Epidermal melanocyte (primary cell): Measurements from ENCODE around the gene C10orf90.
"Not testable (repeated sequence)": the region's sequence is repeated elsewhere in the genome, so short reads cannot be mapped to it uniquely, and the experiment has no call there.

Source experiments
- DNase-seq: peaks from one replicate; pipeline ENCODE4 v3.0.0; 2011; ENCODE audit warnings: low spot score; ENCODE audit not compliant: insufficient read length

C10orf90 gene

DNA sequence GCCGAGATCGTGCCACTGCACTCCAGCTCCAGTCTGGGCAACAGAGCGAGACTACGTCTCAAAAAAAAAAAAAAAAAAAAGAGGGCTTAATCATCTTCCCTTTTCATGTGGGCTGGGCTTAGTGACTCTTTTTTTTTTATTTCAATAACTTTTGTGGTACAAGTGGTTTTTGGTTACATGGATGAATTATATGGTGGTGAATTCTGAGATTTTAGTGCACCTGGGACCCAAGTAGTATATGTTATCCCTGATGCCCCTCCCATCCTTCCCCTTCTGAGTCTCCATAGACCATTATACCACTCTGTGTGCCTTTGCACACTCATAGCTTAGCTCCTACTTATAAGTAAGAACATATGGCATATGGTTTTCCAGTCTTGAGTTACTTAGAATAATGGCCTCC lies 277.4 kb downstream of the C10orf90 start:
- DNase-seq: no peak

DNA sequence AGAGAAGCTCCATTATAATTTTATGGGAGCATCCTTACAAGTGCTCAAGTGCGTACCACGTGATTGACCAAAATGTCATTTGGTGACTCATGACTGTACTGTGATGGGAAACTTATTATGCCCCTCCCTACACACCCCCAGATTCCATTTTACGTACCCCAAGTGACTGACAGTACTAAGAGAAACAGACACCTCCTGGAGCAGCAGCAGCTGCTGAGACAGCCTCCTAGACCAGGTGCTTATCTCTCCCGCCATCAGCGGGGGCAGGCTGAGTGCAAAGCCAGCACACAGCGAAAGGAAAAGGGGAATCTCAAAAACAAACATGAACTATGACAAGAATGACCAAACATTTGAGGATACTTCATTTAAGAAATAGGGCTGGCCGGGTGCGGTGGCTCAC lies 278.0 kb downstream of the C10orf90 start:
- DNase-seq: no peak

DNA sequence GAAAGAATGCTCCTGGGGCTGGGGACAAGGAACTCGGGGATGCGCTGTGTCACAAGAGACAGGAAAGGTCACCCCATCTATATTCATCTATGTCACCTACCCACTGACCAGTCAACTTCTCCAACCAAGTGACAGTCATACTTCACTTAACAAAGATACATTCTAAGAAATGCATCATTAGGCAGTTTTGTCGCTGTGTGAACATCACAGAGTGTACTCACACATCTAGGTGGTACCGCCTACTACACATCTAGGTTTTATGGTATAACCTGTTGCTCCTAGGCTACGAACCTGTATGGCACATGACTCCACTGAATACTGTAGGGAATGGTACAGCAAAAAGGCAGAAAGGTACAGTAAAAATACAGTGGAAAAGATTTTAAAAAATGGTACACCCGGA lies 278.4 kb downstream of the C10orf90 start:
- DNase-seq: no peak

DNA sequence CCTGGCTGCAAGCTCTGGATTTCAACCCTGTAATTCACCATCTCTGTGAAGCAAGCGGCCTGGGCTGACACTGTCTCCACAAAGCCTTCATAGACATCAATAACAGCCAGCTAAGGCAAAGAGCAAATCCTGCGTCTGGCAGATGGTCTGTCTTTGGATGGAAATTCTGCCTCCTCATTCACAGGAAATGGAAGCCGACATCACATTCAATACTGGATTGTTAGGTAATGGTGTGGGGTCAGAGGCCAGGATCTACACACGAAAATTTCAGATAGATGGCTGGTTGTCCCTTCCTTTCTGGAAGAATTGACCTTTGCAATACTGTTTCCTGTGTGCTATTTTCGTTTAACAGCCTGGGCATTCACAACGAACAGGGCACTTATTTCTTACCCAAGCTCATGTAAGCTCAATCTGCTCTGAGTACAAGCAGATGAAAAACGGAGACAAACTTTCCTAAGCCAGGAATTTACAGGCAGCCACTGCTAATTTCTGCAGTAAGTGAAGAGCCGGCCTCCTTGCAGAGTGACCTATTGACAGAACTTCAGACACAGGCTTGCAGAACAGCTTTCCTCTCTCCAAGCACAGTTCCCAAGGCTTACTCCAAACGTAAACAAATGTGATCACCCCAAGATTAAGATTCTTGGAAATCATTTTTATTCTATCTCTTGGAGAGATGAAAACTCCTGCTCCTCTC lies 279.2 kb downstream of the C10orf90 start:
- no peak for DNase-seq

DNA sequence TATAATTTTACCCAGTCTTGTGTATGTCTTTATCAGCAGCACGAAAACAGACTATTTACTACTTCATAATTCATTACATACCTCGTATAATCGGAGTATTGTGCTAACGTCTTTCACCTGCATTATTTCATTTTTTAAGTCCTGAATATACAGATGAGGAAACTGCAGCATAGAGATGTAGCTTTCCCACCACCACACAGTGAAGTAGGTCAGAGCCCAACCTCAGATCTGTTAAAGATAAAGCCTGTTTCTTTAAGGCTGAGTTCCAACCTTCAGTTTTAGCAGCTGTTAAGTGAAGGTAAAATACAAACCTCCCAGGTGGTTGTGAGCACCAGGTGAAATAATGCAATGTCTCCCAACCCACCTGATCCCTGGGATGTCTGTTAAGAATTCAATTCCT lies 280.2 kb downstream of the C10orf90 start:
- DNase-seq: no peak

DNA sequence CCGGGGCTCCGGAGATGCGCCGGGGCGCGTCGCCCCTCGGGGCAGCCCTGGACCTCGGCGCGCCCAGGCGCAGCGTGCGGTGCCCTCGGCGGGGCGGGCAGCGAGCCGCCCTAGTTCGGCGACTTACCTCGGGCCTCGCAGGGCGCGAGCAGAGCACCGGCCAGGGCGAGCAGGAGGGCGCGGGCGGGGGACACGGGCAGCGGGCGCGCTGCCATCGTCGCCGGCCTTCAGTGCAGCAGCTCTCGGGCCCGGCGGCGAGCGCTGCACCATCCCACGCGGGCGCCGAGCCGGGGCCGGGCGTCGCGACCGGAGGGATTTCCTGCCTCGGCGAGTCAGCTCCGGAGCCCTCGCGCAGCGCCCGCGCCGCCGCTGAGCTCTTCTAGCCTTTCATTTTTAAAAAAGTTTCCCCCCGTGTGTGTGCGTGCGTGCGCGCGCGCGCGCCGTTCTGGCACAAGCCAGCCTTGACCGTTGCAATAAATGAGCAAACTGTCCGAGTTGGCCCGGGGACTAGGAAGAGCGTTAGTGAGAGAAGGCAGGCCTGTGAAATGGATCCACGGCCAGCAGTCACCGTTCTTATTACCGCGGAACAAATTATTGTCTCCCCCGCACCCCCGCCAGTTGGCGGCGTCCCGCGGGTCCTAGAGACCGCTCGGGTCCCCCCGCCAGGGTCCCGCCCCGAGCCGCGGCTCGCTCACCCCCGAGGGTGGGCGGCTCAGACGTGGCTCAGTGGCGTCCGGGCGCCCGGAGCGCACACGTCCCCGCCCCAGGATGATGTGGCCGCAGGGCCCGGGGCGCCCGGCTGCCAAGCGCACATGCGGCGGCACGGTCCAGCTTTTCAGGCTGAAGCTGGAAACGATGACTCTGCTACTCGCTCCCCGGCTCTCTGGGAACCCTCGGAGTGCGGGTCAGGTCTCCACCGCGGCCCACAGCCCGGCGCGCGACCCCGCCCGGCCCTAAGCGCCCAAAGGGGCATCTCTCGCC lies 282.3 kb downstream of the C10orf90 start, which contains the start of gene ADAM12:
Gene ADAM12 (minus strand): TSS at position 547 of the 981 bp plus-strand sequence. CDS start 332 bp downstream, at position 215.
- no peak for DNase-seq

DNA sequence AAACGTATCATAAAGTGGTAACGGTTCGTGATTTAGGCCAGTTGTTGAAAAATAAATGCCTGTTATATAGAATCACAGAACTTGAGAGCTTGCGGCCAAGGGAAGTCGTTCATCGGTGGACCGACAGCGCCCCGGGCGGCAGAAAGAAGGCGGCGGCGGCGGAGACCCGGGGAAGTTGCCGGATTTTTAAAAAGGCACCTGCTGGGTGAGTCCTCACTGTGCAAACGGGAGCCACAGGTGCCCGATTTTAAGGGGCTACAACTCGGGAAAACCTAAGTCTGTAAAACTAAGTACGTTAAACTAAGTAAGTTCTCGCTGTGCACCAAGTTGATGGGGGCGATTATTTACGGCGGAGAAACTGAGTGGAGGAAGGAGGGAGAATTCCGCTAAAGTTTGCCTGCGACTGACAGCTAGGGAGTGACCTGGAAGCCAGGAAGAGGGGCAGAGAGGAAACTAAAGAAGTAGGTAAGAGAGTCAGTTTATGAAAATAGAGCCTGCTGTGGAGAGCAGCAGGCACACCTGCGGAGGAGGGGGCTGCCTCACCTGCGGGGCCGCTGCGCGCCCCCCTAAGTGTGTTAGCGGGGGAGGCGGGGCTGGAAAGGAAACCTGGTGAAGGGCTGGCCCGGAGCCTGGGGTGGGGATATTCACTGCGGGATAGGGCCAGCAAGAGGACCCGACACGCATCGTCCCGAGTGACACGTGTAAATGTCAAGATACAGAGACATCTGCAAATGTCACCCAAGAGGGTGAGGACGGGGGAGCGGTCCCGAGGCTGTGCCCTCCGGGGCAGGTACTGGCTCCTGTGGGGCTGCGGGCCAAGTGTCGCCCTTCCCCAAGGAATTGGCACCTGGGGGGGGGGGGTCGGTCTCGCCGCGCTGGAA lies 283.2 kb downstream of the C10orf90 start:
- peak; percentile 61 for DNase-seq

DNA sequence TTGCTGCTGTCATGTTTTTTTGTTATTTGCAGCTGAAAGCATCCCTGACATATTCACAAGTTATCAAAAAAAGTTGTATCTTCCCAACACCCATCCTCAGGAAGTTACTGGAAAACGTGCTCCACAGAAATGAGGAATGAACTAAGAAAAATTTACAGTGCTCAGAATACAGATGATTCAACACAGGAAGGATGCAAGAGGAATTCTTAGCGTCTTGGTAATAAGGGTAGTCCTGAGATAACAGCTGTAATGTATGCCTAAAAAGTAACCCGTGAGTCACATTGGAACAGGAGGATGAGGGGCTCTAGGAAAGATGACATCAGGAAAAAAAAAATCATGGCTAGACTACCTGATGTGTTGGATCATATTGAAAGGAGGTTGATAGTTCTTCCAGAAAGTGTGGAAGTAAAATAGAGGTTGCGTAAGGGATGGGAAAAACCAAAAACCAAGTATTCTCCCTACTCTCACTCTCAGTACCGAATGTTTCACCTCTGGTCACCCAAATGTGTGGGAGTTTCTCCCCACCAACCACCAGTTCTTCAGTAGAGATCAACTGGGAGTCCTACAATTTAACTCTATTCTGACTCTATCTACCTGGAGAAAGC lies 286.1 kb downstream of the C10orf90 start:
- DNase-seq: no peak

DNA sequence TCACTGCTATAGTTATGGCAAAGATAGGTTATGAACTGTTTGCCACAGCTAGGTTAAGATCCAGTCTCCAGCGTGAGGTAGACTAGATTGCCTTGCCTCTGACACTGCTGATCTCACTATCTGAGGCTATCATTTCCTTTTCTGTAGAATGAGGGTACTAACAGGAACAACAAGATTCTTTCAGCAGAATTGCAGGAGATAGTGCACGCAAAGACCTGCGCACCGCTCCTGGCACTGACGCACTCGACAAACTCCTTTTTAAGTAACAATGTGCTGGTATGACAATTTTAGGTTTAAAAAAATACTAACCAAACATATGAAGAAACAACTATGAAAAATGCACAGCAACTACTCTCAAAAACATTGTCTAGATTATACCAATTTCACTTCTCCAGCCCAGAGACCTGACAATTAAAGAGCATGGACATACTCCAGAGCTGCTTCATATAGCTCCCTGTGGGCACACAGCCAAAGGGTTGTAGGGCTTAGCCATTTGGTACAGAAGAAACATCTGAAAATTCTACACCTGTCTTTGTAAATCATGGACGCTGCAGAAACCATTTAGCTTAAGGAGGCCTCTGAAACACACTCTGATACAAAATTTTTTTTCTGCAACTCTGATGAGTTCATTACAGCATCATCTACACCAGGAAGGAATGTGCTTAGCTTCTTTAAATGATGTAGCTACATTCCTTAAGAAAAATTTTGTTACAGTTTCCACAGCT lies 290.0 kb downstream of the C10orf90 start:
- DNase-seq: no peak

DNA sequence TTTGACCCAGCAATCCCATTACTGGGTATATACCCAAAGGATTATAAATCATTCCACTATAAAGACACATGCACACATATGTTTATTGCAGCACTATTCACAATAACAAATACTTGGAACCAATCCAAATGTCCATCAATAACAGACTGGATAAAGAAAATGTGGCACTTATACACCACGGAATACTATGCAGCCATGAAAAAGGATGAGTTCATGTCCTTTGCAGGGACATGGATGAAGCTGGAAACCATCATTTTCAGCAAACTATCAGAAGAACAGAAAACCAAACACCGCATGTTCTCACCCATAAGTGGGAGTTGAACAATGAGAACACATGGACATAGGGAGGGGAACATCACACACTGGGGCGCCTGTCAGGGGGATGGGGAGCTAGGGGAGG lies 291.3 kb downstream of the C10orf90 start:
- not testable (repeated sequence) for DNase-seq

DNA sequence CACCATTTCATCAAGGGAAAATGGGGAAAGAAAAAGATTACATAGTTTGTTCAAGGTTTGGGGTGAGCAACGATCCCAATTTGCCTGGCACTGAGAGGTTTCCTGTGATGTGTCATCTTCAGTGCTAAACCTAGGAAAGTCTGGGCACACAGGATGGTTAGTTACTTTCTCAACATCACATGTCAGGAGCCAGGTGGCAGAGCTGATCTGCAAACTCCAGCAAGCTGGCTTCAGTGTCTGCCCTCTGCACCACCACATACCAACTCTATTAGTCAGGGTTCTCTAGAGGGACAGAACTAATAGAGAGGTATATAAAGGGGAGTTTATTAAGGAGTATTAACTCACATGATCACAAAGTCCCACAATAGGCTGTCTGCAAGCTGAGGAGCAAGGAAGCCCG lies 293.5 kb downstream of the C10orf90 start:
- no peak for DNase-seq

DNA sequence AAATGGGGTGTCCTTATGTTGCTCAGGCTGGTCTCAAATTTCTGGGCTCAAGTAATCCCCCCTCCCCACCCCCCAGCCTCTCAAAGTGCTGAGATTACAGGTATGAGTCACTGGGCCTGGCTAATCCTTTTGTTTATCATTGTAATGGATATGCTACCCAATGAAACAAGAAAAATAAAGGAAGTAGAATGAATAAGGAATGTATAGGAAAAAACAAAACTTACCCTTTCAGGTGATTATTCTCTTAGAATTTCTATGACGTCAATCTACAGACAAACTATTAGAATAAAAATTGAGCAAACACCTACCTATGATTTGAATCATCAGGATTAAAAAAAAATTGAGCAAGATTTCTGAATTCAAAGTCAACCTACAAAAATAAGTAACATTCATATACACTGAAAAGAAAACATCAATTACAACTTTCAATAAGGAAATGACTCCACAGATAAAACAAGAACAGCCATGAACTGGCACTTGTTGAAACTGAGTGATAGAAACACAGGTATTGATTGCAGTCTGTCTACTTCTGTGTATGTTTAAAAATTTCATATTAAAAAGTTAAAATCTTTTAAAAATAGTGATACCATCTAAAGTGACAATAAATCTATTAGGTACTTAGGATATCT lies 294.5 kb downstream of the C10orf90 start:
- DNase-seq: no peak

DNA sequence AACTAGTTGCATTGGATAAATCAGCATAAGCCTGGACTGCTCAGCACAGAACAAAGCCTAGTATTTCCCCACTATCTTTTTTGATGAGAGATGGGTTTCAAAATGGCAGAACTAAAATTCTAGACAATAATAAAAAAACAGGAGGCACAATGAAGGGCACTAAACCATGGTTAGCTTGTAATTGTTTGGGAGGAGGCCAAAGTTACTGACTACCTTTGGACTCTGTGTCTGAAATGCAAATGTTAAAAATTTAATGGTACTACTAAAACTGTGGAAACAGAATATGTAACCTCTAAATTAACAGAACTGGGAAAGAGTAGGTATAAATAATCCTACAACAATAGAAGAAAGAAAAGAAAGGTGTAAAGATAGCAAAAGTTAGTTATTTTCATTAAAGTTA lies 295.2 kb downstream of the C10orf90 start:
- no peak for DNase-seq
